Aorta (tissue), 5 donors: ENCODE data around the gene AKAP8. TPM values are rescaled to one million over a fixed set of nuclear protein-coding genes. Genes with fewer than 3 reads are reported as not detected.

Source experiments
- ATAC-seq: fragments of 200-7000 bp; cut with Tn5 transposase; one replicate; pipeline ENCODE4 v1.9.1; 2022; ENCODE audit warnings: moderate library complexity; ENCODE audit not compliant: low FRiP score
- DNase-seq, 2 donors: peaks; one replicate each; pipeline ENCODE4 v3.0.0-alpha.2; 2020
- H3K27ac ChIP-seq, 2 donors: one replicate each; pipeline ENCODE4 v1.5.1; 2013; ENCODE audit warnings: low read length in 2 of 2, mild to moderate bottlenecking in 2 of 2, moderate library complexity in 2 of 2, control low read depth in 1 of 2, inconsistent platforms in 1 of 2, low read depth in 1 of 2
- H3K27me3 ChIP-seq, 2 donors: one replicate each; pipeline ENCODE4 v1.6.1; 2013; ENCODE audit warnings: control low read depth in 1 of 2, low read length in 1 of 2, mild to moderate bottlenecking in 1 of 2, moderate library complexity in 1 of 2; ENCODE audit not compliant: insufficient read depth in 2 of 2, control insufficient read depth in 1 of 2
- H3K36me3 ChIP-seq, 2 donors: one replicate each; pipeline ENCODE4 v1.6.1; 2013; ENCODE audit warnings: control low read depth in 1 of 2, low read length in 1 of 2, mild to moderate bottlenecking in 1 of 2; ENCODE audit not compliant: insufficient read depth in 2 of 2, control insufficient read depth in 1 of 2
- H3K4me1 ChIP-seq, 2 donors: one replicate each; pipeline ENCODE4 v1.6.1; 2013; ENCODE audit warnings: low read length in 2 of 2, control low read depth in 1 of 2, mild to moderate bottlenecking in 1 of 2, moderate library complexity in 1 of 2; ENCODE audit not compliant: insufficient read depth in 2 of 2, control insufficient read depth in 1 of 2
- H3K4me3 ChIP-seq, 2 donors: one replicate each; pipeline ENCODE4 v1.5.1; 2013; ENCODE audit warnings: low read length in 2 of 2, control low read depth in 1 of 2, mild to moderate bottlenecking in 1 of 2
- H3K9me3 ChIP-seq: one replicate; pipeline ENCODE4 v1.6.1; 2013; ENCODE audit warnings: mild to moderate bottlenecking, low read length; ENCODE audit not compliant: control insufficient read depth
- WGBS, 2 donors: extraction: QIAGEN DNeasy Blood & Tissue Kit; methylation state at CpG; one replicate each; pipeline ENCODE4 v1.1.7; 2013; 5-methylcytosine and 5-hydroxymethylcytosine counted together
- intact Hi-C, 2 donors: fragments of 100-400 bp; cut with DNase I; formaldehyde crosslinking; loops; one replicate each; pipeline versions ENCODE4 v1.14.2 to v1.15.0; 2022
- polyA plus RNA-seq, 2 donors: library from polyadenylated mRNA; stranded (reverse); fragments of 200-250 nt; gene quantifications; one replicate each; pipeline ENCODE4 v1.2.3, GENCODE V29; 2013
- total RNA-seq, 2 donors: library from RNA; stranded (reverse); fragmentation: NEBNext Ultra II Directional; extraction: Animal tissue kit (Norgen Biotek cat#: 25700); gene quantifications; one replicate each; pipeline ENCODE4 v1.2.1, GENCODE V29; 2021
- donor health status: healthy with polysubstance abuse.
- donor health status: Bipolar disorder and iron deficiency.
- donor health status: DM: no; HTN: no; CAD: no.
- donor health status: DM: no; HTN: no; CAD: no.
- donor health status: DM: yes; HTN: yes; CAD: no.

AKAP8 gene
- total and polyA plus RNA-seq, 4 donors = 7.5 to 48.1 (median 28.7) TPM

DNA sequence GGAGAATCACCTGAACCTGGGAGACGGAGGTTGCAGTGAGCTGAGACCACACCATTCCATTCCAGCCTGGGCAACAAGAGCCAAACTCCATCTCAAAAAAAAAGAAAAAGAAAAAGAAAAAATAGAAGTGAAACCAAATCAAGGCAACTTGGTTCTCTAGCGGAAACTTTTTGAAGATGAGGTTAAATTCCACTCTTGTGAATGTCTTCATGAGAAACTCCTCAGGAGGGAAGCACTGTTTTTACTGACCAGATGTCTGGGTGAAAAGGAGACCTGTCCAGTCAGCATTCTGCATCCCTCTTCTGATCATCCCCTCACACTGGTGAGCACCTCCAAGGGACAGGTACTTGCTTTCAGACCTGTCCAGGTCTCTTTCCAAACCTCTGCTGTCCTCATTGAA is 63.1 kb downstream of the AKAP8 start:
- H3K4me1 ChIP-seq = peaks cover 7 to 15% of the 10 kb centered on the region in 2 donors
- intact Hi-C loops = no loop called here
- no peaks in the 10 kb centered on the region for H3K36me3 ChIP-seq
- DNase-seq = no peak
- peak overlapping the region in 1 of 2 donors; percentile 74 for H3K27ac ChIP-seq
- H3K4me3 ChIP-seq = no peak overlapping the region
- 40 to 49% methylated on average over 2 of the region's 2 CpGs for WGBS, 2 donors
- H3K27me3 ChIP-seq = no peaks in the 10 kb centered on the region
- ATAC-seq = no peak
- no peaks in the 10 kb centered on the region for H3K9me3 ChIP-seq

DNA sequence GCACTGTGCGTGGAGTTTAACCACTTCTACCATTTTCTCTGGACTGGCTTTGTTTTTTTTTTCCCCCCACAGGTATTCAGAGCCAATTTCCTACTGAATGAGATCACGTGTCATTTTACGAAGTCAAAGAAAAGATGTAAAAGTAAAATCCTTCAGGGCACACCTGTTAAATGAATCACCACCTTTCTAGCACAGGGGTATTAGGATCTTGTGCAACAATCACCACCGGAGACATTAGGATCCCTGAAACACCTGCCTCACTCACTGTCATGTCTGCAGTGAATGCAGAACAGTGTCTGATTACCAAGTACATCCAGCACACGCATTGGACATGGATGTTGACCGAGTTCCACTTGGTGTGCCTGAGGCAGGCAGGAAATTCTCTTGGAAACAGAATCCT is 64.5 kb downstream of the AKAP8 start:
- ATAC-seq (no peak), DNase-seq (no peak)
- intact Hi-C loops = no loop called here
- H3K4me3 ChIP-seq = no peak overlapping the region
- H3K36me3 ChIP-seq = no peaks in the 10 kb centered on the region
- no peak overlapping the region for H3K27ac ChIP-seq
- peaks cover 7 to 9% of the 10 kb centered on the region in 2 donors for H3K4me1 ChIP-seq
- 46 to 52% methylated on average over 6 of the region's 6 CpGs for WGBS, 2 donors
- no peaks in the 10 kb centered on the region for H3K9me3 ChIP-seq
- no peaks in the 10 kb centered on the region for H3K27me3 ChIP-seq

DNA sequence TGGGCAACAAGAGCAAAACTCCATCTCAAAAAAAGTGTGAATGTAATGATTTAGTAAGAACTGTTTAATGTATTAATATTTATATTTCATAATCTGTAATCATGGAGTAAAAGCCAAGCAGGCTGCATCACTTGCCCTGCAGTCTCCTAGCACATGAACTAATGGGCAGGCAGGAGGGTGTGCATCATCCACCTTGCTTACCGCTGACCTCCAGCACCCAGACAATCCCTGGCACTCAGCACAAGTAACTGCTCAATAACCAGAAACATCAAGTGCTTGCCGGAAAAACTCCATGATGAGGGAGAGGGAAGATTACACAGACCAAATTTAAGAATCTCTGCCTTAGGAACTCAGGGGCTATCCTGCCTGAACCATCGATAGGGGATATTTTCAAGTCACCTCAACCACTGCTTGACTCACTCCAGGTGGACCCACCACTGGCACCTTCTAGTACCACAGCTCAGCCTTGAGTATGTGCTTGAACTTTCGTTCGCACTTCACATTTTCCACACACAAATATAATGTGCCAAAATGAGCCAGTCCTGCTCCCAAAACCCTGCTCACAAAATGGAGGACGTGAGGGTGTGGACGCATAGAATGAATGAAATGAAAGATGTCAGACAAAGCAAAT is 65.8 kb downstream of the AKAP8 start:
- intact Hi-C loops = no loop called here
- peaks cover 4 to 5% of the 10 kb centered on the region in 2 donors for H3K4me1 ChIP-seq
- H3K36me3 ChIP-seq = no peaks in the 10 kb centered on the region
- H3K27me3 ChIP-seq = no peaks in the 10 kb centered on the region
- peak overlapping the region in 1 of 2 donors; percentile 22 for H3K27ac ChIP-seq
- ATAC-seq (no peak), DNase-seq (no peak)
- WGBS, 2 donors = 46 to 50% methylated on average over 7 of the region's 7 CpGs
- H3K9me3 ChIP-seq = no peaks in the 10 kb centered on the region
- H3K4me3 ChIP-seq = no peak overlapping the region

DNA sequence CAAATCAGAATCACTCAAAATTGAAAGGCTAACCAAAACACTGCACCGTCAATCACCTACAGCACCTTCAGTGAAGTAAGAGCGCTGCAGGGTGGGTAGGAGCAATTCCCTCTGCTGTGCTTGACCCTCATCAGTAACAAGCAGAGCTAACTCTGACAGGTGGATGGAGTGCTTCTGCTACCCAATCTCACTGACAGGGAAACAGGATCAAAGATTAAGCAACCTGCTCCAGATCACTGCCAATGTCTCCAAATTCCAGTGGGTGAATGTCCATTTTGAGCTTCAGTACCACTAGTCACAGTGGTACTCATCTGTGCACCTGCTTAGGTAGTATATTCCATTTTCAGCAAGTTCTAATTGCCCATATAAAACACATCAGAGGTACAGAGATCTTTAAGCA is 72.4 kb downstream of the AKAP8 start:
- H3K4me1 ChIP-seq = peaks cover 0 to 9% of the 10 kb centered on the region in 2 donors

DNA sequence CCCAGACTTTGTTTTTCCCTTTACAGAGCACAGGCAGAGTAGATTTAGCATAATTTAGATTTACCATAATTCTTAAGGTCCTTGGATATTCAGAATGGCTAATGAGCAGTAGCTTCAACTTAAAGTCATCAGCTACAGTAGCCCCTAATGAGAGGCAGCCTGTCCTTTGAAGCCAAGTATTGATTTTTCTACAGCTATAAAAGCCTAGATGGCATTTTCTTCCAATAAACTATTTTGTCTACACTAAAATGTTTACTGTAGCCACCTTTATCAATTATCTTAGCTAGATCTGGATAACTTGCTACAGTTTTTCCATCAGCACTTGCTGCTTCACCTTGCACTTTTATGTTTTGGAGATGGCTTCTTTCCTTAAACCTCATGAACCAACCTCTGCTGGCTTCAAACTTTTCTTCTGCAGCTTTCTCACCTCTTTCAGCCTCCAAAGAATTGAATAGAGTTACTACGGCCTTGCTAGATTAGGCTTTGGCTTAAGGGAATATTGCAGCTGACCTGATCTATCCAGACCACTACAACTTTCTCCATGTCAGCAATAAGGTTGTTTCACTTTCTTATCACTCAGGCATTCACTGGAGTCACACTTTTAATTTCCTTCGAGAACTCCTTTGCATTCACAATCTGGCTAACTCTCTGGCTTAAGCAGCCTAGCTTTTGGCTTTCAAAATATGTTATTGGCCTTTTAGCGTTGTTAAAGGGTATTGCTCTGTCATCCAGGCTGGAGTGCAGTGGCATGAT is 73.8 kb downstream of the AKAP8 start:
- intact Hi-C loops = no loop called here
- Histone ChIP-seq H3K4me1 (peaks cover 0 to 9% of the 10 kb centered on the region in 2 donors), H3K36me3 (no peaks in the 10 kb centered on the region), H3K4me3 (no peak overlapping the region), H3K27me3 (no peaks in the 10 kb centered on the region), H3K9me3 (no peaks in the 10 kb centered on the region), H3K27ac (no peak overlapping the region)
- no peak for ATAC-seq
- no peak for DNase-seq
- WGBS, 2 donors = 25 to 29% methylated on average over 3 of the region's 3 CpGs

More for the DNA sequence above, 72.4 kb downstream of the AKAP8 start:
- H3K36me3 ChIP-seq = no peaks in the 10 kb centered on the region
- no peak overlapping the region for H3K27ac ChIP-seq
- no peak overlapping the region for H3K4me3 ChIP-seq
- ATAC-seq (no peak), DNase-seq (no peak)
- H3K27me3 ChIP-seq = no peaks in the 10 kb centered on the region
- H3K9me3 ChIP-seq = no peaks in the 10 kb centered on the region
- intact Hi-C loops = no loop called here
- 89 to 94% methylated on average over 2 of the region's 2 CpGs for WGBS, 2 donors

DNA sequence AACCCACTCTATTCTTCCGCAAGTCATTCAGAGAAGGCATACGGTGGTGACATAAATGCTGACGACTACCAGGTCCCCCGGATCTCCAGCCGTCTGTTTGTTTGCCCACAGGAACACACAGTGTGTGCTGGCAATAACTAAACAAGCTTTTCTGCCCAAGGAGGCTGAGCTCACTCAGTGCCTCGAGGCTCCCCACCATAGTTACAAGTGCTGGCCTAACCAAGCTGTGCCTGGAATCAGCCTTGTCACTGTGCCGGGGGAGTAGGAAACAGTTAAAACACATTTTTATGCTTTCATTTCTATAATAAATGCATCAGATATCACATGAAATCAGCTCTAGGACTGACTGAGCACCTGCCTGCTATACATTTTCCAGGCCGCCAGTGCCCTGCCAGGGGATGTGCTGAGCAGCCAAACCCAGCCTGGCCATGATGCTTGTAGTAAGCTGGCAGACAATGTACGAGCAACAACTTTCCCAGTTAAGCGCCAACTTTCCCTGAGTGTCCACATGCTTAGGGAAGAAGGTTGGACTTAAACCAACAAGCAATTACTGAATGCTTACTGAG is 75.4 kb downstream of the AKAP8 start:
- Histone ChIP-seq H3K9me3 (no peaks in the 10 kb centered on the region), H3K27ac (peak overlapping the region in 1 of 2 donors; percentile 19), H3K4me3 (no peak overlapping the region), H3K36me3 (no peaks in the 10 kb centered on the region), H3K4me1 (peaks cover 0 to 9% of the 10 kb centered on the region in 2 donors), H3K27me3 (no peaks in the 10 kb centered on the region)
- no peak for DNase-seq
- peak; percentile 62 for ATAC-seq
- intact Hi-C loops = no loop called here
- WGBS, 2 donors = 10 to 13% methylated on average over 10 of the region's 10 CpGs

Other genes with a start within 250 kb of the AKAP8 start
- gene NOTCH3, start 178.8 kb downstream of the AKAP8 start, total RNA-seq = 100 to 1,000 TPM; 376 to 423 TPM
- 100 to 1,000 TPM in 1 of 2 donors, 10 to 100 TPM in 1; 23.5 to 160 TPM for gene NOTCH3, start 178.8 kb downstream of the AKAP8 start, polyA plus RNA-seq
- gene EPHX3, start 147.3 kb downstream of the AKAP8 start, total RNA-seq = 1 to 10 TPM in 1 of 2 donors, under 1 TPM in 1; 0.48 to 1.0 TPM
- gene EPHX3, start 147.3 kb downstream of the AKAP8 start, polyA plus RNA-seq = 1 to 10 TPM in 1 of 2 donors, not detected in 1; 1.0 TPM
- 100 to 1,000 TPM; 123 to 126 TPM for gene BRD4, start 47.2 kb downstream of the AKAP8 start, total RNA-seq
- 10 to 100 TPM; 12.3 to 50.6 TPM for gene BRD4, start 47.2 kb downstream of the AKAP8 start, polyA plus RNA-seq
- gene AKAP8L, start 39.2 kb upstream of the AKAP8 start, total RNA-seq = 100 to 1,000 TPM in 1 of 2 donors, 10 to 100 TPM in 1; 70.8 to 106 TPM
- gene AKAP8L, start 39.2 kb upstream of the AKAP8 start, polyA plus RNA-seq = 100 to 1,000 TPM in 1 of 2 donors, 10 to 100 TPM in 1; 34.7 to 243 TPM
- 10 to 100 TPM; 38.0 to 41.4 TPM for gene WIZ, start 70.2 kb upstream of the AKAP8 start, total RNA-seq
- gene WIZ, start 70.2 kb upstream of the AKAP8 start, polyA plus RNA-seq = 10 to 100 TPM in 1 of 2 donors, 1 to 10 TPM in 1; 8.0 to 23.3 TPM
- gene RASAL3, start 84.8 kb upstream of the AKAP8 start, total RNA-seq = 10 to 100 TPM in 1 of 2 donors, 1 to 10 TPM in 1; 6.3 to 10.9 TPM
- gene RASAL3, start 84.8 kb upstream of the AKAP8 start, polyA plus RNA-seq = 1 to 10 TPM in 1 of 2 donors, under 1 TPM in 1; 0.90 to 3.3 TPM
- gene PGLYRP2, start 99.7 kb upstream of the AKAP8 start, total RNA-seq = not detected
- gene PGLYRP2, start 99.7 kb upstream of the AKAP8 start, polyA plus RNA-seq = not detected
- gene CYP4F22, start 128.7 kb upstream of the AKAP8 start, total RNA-seq = not detected
- not detected for gene CYP4F22, start 128.7 kb upstream of the AKAP8 start, polyA plus RNA-seq
- gene CYP4F8, start 235.4 kb upstream of the AKAP8 start, total RNA-seq = not detected
- gene CYP4F8, start 235.4 kb upstream of the AKAP8 start, polyA plus RNA-seq = not detected